HG03064 (cell line): Measurements from ENCODE around the gene EDN2.

Source experiments
- ATAC-seq: cut with Tn5 transposase; IDR thresholded peaks from one replicate; pipeline ENCODE4 v1.9.1; 2021; ENCODE audit warnings: low read depth; ENCODE audit not compliant: unreplicated experiment

EDN2 gene

DNA sequence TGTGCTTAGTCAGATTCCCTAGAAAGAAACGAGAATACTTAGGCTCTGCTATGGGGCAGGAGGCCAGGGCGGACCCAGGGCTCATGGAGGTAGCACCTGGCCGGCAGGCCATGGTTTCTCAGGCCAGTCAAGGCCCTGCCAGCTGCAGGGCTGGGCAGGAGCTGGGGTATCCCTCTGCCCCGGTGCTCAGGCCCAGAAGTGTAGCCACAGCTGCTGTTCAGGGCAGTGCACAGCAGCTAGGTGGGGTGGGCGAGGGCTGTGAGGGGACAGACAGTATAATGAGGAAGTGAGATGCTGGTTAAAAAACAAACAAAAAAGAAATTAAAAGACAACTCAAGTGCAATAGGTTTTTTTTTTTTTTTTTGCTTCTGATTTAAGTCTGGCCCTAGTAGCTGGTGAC, 34.0 kb upstream of the EDN2 start:
- ATAC-seq, result no peak

DNA sequence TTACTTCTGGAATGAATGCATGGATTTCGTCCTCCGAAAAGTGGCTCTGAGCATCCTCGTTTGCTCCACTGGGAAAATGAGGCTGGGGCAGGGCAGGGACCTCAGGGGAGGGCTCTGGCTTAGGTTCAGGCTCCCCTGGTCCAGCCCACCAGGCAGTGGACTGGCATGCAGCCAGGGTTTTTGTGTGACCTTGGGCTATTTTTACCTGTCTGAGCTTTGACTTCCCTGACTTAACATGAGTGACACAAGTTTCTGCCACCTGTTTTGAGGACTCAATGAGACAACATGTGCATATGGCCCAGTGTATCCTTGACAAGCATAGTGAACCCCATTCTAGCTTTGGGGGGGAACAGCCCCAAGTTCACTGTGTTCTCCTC, 32.6 kb upstream of the EDN2 start:
- ATAC-seq, result no peak

DNA sequence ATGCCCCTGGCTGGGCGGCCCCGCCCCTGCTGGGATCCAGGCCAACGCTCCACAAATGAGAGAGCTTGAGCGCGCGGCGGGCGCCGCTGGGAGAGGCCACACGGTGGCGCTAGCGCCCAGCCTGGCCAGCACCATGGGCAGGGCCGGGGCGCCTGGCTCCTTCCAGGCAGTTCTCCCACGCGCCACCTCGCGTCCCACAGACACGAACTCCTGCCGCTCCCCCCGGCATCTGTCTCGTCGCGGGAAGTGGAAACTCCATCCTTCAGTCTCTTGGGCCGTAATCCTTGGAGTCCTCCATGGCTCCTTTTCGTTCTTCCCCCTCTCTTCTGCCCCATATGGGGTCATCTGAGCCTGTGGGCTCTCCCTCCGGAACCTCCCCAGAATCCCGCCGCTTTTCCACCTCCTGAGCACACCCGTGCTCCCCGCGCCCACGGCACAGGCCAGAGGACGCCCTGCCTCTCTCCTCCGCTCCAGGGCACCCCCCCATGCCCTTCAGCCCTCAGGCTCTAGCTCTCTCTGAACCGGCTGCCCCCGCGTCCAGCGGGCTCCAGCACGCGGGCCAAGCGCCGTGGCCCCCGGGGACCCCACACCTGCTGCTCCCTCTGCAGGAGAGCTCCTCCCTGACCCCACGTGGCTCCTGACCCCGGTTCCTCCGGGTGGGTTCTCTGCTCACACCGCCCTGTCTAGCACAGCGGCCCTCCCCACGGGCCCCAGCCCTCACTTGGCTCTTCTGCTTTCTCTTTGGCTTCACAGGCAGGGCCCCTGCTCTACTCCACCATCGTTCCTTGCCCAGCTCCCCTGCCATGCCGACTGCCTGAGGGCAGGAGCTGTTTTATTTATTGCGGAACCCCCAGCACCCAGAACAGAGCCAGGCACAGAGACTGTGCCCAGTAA, 31.9 kb upstream of the EDN2 start:
- no peak for ATAC-seq

DNA sequence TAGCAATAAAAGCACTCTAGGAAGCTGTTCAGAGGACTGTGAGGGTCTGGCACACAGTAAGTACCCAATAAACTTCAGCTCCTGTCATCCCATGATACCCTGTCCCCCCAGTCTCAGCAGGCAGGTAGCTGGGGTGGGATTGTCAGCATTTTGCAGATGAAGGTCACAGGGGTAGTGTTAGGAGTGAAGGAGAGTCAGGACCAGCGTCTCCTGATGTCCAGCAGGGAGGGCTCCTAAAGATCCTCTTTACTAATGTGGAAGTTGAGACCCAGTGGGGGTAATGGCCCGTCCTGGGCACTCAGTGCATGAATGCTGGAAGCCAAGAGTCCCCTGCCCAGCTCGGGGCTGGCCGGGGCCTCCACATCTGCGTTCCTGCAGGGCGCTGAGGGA, 31.3 kb upstream of the EDN2 start:
- no peak for ATAC-seq

DNA sequence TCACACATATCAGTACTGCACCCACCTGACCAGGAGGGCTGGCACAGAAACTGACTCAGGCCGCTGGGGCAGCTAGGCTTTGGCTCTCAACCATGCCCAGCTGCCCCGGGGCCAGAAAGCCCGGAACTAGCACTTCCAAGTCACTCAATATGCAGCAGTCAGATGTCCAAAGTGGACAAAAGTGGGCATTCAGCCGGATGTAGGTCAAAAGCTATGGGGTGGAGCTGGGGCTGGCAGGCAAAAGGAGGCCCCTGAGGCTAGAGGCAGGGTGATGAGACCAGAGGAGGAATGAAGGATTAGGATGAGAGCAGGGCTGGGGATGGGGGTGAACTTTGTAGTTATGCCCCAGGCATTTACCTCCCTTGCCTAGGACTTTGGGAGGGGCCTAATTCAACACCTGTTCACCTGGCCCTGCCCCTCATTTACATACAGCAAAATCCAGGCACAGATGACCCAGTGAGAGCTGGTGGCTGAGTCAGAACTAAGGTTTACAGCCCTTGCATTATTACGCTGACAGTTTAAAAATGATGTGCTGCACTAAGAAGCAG, 30.7 kb upstream of the EDN2 start:
- no peak for ATAC-seq

DNA sequence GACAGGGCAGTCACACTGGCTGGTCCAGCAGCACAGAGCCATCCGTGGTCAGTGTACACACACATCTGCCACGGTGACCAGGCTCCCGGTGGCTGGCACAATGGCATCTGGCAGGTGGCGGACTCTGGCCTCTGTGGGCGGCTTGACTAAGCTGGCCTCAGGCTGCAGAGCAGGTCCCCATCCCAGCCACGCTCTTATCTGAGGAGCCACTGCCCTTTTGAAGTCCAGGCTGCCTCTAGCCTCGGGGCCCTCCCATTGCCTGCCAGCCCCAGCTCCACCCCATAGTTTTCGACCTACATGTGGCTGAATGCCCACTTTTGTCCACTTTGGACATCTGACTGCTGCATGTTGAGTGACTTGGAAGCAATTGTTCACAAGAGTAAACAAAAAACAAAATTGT, 29.9 kb upstream of the EDN2 start:
- ATAC-seq, result no peak

DNA sequence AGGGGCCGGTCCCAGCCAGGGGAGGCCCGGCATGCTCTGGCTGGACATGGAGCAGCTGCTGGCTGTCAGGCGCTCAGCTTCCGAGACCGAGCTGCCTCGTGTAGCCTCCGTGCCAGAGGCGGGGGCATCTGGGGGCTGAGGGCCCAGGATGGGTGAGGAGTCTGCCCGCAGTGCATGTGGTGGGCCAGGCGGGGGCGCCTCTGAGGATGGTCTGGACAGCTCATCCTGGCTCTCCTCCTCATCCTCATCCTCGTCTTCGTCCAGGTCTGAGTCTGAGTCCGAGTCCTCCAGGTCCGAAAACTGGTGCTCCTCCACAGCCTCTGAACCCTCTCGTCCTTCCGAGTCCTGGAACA, 28.9 kb upstream of the EDN2 start:
- no peak for ATAC-seq

DNA sequence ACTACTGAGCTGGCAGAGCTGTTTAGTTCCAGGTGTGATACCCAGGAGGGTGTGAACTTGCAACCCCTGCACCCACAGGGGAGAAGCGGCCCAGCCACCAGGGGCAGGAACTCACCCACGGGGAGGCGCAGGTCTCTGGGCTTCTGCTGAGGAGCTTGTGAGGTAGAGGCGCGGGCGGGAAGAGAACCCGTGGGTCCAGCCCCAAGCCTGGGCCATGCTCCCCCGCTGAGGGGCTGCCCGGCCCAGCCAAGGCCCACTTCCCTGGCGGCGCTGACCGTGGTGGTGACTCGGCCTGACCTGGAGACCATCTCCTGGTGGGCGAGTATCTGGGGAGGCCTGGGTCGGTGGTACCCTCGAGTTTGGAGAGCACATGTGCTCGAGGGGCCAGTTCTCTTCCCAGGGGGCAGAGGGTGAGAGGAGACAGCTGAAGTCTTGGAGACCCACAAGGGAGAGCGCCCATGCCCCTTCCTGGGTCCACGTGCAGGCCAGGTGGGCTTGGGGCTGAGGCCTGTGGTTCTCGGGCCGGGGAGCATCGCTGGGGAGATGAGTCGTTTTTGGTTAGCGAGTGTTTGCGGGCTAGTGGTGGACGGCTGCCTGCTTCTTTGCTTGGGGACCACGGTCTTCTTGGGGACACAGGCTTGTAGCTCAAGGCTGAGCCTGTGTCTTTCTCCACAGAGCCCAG, 28.4 kb upstream of the EDN2 start:
- no peak for ATAC-seq

DNA sequence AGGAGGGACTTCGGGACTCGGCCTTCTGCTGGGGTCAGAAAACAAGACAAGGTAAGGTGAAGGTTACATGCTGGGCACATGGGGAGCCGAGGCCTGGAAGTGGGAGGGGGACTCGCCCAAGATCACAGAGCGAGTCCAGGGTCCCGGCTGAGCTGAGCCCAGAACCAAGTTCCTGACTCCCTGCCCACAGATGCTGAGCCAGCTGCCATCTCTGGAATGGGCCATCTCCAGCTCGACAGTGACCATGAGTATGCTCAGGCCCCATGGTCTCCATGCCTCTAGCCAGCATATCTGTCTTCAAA, 26.7 kb upstream of the EDN2 start:
- no peak for ATAC-seq

DNA sequence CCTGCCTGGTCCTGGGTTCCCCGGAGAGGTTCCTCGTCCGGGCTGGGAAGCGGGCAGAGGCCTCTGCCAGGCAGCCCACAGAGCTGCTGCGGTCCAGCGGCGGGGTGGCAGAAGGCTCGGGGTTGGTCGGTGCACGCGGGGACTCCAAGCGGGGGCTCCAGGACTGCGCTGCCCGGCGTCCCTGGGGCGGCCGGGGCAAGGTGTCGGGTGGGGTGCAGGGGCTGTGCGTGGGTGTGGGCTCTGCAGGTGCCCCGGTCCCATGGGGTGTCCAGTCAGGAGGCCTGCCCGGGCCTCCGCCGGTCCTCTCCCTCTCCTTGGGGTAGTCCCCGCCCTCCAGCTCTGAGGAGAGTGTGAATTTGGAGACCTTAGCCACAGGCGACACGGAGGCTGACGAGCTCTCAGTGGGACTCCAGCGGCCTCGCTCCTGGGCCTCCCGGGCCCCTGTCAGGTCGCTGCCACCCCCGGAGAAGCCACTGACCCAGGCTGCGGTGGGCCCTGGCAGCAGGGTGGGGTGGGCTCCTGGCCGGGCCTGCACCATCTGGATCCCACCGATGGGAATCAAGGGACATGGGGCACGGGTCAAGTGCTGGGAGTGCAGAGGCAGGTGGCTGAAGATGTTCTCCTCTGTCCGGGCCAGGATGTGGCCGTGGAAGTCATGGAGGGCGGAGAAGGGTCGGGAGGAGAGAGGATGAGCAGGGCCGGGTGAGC, 26.2 kb upstream of the EDN2 start:
- ATAC-seq, result no peak

DNA sequence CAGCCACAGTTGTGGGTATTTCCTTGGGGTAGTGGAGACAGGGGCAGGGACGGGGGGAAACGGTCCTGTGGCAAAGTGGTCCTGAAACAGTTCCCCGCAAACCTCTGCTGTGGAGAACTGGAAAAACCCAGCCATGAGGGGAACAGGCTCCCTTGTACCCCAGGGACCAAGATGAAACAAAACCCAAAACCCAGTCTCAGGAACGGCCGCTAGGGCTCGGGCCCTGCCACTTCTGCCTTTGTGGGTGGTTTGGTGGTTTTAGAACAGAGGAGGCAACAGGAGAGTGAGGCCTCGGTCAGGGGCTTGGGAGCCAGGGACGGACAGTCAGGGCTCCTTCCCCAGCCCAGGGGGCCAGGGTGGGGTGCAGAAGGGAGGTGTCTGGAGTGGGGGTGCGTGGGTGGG, 24.8 kb upstream of the EDN2 start:
- ATAC-seq, result no peak

DNA sequence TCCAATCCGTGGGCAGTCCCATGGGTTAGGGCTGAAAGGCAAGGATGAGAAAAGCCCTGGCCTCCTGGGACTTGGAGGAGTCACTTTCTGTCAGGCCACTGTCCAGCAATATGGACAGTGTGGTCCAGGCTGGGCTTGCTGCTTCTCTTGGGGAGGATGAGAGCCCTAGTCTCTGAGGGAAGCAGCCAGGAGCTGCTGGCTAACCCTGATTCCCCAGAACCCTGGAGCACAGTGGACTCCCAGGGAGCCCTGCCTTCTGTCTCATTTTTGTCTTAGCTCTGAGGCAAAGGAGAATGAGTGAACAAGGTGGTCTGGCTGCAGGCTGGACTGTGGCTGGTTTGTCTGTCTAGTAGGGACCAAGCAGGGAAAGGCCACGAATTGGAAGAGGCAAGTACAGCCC, 23.8 kb upstream of the EDN2 start:
- ATAC-seq, result no peak

DNA sequence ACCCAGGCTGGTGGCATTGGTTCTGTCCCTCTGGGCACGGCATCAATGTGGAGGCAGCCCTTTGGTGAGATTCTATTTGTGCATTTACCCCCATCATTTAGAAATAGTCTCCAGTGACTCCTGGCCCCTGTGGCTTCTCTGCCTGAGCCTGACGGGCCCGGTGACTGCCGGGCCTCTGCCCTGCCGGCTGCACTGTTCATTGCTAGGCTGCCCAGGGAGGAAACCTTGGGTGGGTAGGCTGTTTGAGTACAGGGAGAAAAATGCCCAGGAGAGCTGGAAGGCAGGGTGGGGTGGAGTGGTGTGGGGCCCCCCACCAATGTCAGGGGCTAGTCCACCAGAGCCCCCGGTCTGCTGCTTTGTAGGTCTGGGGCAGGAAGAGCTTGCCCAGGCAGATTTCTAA, 23.4 kb upstream of the EDN2 start:
- no peak for ATAC-seq

DNA sequence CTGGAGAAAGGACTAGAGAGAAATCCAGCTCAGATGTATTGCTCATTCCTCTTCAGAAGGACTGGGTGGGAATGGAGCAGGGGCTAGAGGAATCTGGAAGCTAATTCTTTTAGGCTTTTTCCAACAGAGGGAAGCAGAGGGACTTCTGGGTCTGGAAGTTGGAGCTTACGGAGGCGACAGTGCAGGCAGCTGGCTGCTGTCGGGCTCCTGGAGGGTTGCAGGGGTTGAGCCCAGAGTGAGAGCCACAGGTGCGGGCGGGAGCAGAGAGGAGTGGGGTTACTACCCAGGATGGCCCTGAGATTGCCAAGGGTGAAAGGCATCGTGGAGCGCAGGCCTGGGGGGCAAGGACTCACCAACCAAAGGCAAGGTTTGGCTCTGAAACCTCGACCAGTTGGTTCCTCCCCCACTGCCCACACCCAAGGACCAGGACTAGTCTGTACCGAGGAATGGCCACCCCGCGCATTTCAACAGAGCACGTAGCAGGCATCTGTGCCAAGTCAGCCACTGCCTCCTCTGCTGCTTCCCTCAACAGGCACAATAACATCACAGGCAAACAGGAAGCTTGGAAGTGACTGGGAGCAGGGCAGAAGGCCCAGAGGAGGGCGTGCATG, 22.7 kb upstream of the EDN2 start:
- no peak for ATAC-seq

DNA sequence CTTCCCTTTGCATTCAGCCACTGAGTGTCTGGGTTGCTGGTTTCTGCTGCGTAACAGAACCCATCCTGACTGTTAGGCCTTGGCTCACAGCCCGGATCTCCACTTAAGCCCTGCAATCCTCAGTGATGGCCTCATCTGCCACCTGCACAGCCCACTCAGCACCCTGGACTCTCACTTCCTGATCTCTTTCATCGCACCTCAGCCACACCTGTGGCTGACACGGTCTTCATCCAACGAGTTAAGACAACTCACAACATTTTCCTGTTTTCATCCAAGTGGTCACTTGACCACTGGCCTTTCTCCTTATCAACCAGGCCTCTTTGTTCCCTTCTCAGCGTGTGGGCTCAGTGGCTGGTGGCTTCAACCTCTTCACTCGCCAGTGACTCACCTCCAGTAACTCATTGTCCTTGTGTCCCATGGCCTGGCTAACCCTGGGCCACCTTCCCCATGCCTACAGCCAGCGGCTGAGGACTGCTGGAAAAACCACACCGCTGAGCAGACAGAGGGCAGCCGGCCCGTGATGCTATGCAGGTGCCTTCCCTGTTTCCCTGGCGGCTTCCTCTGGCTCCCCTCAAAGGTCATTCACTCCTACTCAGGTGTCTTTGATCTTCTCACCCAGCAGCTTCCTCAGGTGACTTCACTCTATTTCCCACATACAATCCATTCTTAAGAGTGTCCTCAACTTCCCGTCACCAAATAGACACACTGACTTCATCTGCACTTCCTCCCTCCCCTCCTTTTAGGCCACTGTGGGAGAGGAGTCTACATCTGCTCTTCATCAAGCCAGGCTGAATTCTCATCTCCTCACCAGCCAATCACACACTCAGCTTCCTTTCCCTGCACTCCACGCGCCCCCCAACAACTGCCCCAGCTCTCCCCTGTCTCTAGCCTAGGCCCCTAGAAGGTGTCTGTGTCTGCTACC, 19.9 kb upstream of the EDN2 start:
- no peak for ATAC-seq

DNA sequence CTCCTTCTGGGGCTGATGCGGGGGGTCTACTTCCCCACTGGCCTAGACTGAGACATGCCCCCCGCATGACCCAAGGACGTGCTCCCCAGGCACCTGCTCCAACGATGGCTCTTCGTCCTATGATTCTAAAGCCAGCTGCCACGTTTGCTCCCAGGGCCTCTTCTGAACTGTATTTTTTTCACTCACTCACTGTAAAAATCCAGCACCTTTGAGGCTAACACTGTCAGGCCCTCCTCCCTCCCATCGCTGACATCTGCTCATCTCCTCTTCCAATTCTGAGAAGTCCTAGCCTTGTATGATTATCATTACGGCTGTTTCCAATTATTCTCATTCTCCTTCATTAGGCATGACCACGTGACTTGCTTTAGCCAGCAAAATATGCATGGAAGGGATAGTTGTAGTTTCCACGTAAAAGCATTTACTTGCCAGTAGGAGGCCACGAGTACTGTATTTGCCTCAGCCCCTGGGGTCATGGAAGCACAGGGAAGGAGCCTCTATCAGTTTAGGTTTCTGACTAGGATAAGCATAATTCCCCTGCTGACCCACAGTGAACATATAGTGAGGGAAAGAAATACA, 19.1 kb upstream of the EDN2 start:
- ATAC-seq, result no peak

DNA sequence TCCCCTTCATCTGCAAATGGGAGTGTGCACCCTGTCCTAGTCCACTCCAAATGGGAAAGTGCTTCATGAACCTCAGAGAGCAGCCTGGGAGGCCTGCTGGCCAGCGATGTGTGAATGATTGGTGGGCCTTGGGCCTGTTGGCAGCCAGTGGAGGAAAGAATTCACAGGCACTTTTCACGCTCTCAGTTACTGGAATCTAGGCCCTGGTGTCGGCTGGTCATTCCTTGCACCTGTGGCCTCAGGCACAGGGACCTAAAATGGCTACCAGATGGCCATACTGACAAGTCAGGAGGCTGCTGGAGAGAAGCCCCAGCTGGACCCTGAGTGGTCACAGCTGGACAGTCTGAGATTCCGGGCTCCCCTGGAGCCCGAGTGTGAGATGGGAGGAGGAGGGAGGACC, 18.4 kb upstream of the EDN2 start:
- ATAC-seq, result no peak

DNA sequence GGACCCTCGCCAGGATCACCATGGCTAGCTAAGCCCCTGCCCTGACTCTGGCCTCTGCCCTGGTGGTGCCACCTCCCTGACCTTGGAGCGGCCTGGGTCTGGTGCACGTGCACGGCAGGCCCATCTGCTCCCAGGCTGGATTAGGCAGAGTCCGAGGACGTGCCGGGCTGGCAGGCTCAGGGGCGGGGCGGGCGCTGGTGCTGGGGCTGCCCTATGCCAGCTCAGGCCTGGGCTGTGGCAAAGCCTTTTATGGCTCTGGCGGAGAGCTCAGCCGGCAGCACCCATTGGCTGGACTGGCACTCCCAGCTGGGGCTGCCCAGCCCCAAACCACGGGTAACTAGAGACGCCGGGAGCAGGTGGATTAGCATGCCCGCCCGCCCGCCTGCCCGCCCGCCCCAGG, 17.1 kb upstream of the EDN2 start:
- ATAC-seq, result no peak

DNA sequence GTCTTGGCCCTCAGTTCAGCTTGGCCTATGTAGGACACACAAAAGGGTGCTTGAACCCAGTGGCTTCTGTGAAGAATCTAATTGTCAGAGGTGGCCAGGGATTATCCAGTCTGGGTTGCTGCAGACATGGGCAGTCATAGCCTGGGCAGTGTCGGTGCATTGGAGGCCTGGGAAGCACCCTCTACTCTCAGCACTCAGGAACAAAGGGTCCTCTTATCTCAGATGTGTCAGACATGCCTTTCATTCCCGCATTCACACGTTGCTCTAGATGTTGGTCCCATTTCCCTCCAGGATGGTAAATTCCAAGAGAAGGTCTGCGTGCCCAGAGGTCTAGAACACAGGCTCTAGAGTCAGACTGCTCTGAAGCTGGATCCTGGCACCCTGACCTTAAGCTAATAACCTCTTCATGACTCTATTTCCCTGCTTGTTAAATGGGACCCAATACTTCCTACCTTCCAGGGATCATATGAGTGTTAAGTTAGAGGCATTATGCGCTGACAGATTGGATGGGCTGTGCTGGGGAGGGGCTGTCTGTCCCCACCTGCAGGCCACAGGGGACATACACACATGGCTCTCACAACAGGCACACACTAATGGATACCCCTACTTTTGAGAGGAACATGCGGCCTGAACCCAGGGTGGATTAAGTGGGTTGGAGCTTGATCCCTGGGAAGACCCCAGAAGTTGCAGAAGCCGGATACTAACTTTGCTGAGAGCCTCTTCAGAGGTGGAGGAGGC, 16.5 kb upstream of the EDN2 start:
- ATAC-seq, result no peak
